ENCODE measurements around the gene DGKE. TPM values are rescaled to one million over a fixed set of nuclear protein-coding genes. Genes with fewer than 3 reads are reported as not detected.

Gene DGKE
- total and polyA plus RNA-seq, 2 of the 13 experiments (the other 11 are each of a cell fraction or from before 2014, with no cell fraction given) = 3.2 to 5.3 TPM

- TF ChIP-seq TERF1 (CRISPR knock-in tag; IDR thresholded peaks at IDR 0.05) = no peak
- TF ChIP-seq FOXP4 (CRISPR knock-in tag; IDR thresholded peaks at IDR 0.05) = 0 out of 2 replicates have a peak, but pooled peaks have one; percentile 18
- 0 out of 2 replicates have a peak, but pooled peaks have one; percentile 32 for TF ChIP-seq ZNF160 (CRISPR knock-in tag; IDR thresholded peaks at IDR 0.05)
- no peak for TF ChIP-seq ZNF841 (CRISPR knock-in tag; IDR thresholded peaks at IDR 0.05; ENCODE audit: borderline replicate concordance)
- TF ChIP-seq SMAD1 (CRISPR knock-in tag; IDR thresholded peaks at IDR 0.05; ENCODE audit: borderline replicate concordance, low read depth) = 0 out of 2 replicates have a peak, but pooled peaks have one; percentile 26
- peak; percentile 55; the same call in 1 of the 2 replicates for TF ChIP-seq NCOR1 (IDR thresholded peaks at IDR 0.05; ENCODE audit: borderline replicate concordance, low read length)
- TF ChIP-seq ZNF781 (CRISPR knock-in tag; IDR thresholded peaks at IDR 0.05; ENCODE audit: borderline replicate concordance, not compliant biosample characterization) = no peak
- TF ChIP-seq ATM (IDR thresholded peaks at IDR 0.05; ENCODE audit: borderline replicate concordance) = no peak
- TF ChIP-seq ZNF225 (CRISPR knock-in tag; IDR thresholded peaks at IDR 0.05) = no peak
- no peak for TF ChIP-seq RORA (CRISPR knock-in tag; IDR thresholded peaks at IDR 0.05)
- TF ChIP-seq ONECUT2 (CRISPR knock-in tag; IDR thresholded peaks at IDR 0.05) = no peak
- TF ChIP-seq ZZZ3 (CRISPR knock-in tag; IDR thresholded peaks at IDR 0.05; ENCODE audit: borderline replicate concordance) = no peak
- TF ChIP-seq SAP130 (CRISPR knock-in tag; IDR thresholded peaks at IDR 0.05; ENCODE audit: low read depth) = peak; percentile 83
- 0 out of 2 replicates have a peak, but pooled peaks have one; percentile 42 for TF ChIP-seq GATAD1 (CRISPR knock-in tag; IDR thresholded peaks at IDR 0.05)
- no peak for TF ChIP-seq ZNF484 (CRISPR knock-in tag; IDR thresholded peaks at IDR 0.05; ENCODE audit: borderline replicate concordance, low read depth)
- peak; percentile 87 for TF ChIP-seq HNF4G (IDR thresholded peaks at IDR 0.05; ENCODE audit: borderline replicate concordance, low read depth, low read length)
- TF ChIP-seq HNF4G (CRISPR knock-in tag; IDR thresholded peaks at IDR 0.05; ENCODE audit: borderline replicate concordance, low read depth) = peak; percentile 73; the same call in 1 of the 2 replicates
- TF ChIP-seq NR1H2 (CRISPR knock-in tag; IDR thresholded peaks at IDR 0.05; ENCODE audit: borderline replicate concordance, low read depth) = no peak
- no peak for TF ChIP-seq DNMT3B (CRISPR knock-in tag; conservative IDR thresholded peaks at IDR 0.05)
- TF ChIP-seq ZNF205 (CRISPR knock-in tag; IDR thresholded peaks at IDR 0.05) = no peak
- TF ChIP-seq ARNT (IDR thresholded peaks at IDR 0.05) = no peak
- no peak for TF ChIP-seq BRCA1 (CRISPR knock-in tag; IDR thresholded peaks at IDR 0.05)
- TF ChIP-seq ZNF264 (CRISPR knock-in tag; IDR thresholded peaks at IDR 0.05) = no peak
- TF ChIP-seq PHF8 (CRISPR knock-in tag; IDR thresholded peaks at IDR 0.05) = peak; percentile 52; the same call in 1 of the 2 replicates
- TF ChIP-seq ZNF251 (CRISPR knock-in tag; IDR thresholded peaks at IDR 0.05) = no peak
- no peak for TF ChIP-seq ZNF451 (CRISPR knock-in tag; IDR thresholded peaks at IDR 0.05)
- TF ChIP-seq MAF1 (CRISPR knock-in tag; IDR thresholded peaks at IDR 0.05; ENCODE audit: borderline replicate concordance) = no peak
- TF ChIP-seq DDIT3 (CRISPR knock-in tag; IDR thresholded peaks at IDR 0.05) = no peak
- TF ChIP-seq PAWR (CRISPR knock-in tag; IDR thresholded peaks at IDR 0.05; ENCODE audit: borderline replicate concordance) = no peak
These were observed 76.0 kb downstream of the DGKE start (continued) for GRCh38 chr17:56909742-56910508.

All from HepG2 (cell line).